GM23338 (cell line): ENCODE results near the gene MDGA2.

Experiments
- POLR2AphosphoS5 ChIP-seq: IDR thresholded peaks from 2 replicates; pipeline ENCODE4 v1.6.1; 2016; ENCODE audit warnings: antibody characterized with exemption, low read depth
- TF ChIP-seq, protein P1 (sequence below), 2 experiments: fragments of 200-600 bp in 1 of 2; sonication (generic) in 1 of 2; conservative IDR thresholded peaks; 2 replicates each; pipeline versions ENCODE4 v1.5.1 to v1.6.1; 2016 to 2017; ENCODE audit warnings: antibody characterized with exemption in 2 of 2, low read depth in 2 of 2, mild to moderate bottlenecking in 2 of 2, moderate library complexity in 1 of 2

DNA sequence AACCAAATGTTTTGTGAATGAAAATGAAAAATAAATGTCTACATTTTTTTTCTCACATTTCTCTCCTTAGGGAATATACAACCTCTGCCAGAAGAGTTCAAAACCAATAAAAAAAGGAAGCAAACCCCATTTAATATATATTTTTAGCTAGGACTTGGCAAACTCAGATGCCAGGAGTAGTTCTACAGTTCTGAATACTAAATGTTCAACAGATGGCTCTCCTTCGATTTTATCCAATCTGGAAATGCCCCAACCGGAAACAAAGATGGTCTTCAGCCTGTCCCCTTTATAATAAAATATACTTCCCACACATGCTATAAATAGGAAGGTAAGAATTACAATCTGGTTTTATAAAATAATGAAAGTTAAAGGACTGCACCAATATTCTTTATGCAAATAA is 330.4 kb downstream of the MDGA2 start:
- TF ChIP-seq, protein P1, sequence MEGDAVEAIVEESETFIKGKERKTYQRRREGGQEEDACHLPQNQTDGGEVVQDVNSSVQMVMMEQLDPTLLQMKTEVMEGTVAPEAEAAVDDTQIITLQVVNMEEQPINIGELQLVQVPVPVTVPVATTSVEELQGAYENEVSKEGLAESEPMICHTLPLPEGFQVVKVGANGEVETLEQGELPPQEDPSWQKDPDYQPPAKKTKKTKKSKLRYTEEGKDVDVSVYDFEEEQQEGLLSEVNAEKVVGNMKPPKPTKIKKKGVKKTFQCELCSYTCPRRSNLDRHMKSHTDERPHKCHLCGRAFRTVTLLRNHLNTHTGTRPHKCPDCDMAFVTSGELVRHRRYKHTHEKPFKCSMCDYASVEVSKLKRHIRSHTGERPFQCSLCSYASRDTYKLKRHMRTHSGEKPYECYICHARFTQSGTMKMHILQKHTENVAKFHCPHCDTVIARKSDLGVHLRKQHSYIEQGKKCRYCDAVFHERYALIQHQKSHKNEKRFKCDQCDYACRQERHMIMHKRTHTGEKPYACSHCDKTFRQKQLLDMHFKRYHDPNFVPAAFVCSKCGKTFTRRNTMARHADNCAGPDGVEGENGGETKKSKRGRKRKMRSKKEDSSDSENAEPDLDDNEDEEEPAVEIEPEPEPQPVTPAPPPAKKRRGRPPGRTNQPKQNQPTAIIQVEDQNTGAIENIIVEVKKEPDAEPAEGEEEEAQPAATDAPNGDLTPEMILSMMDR (conservative IDR thresholded peaks at IDR 0.05; ENCODE audit: low read depth in 2 of 2) = no peak
- no peak for TF ChIP-seq POLR2AphosphoS5
